Right cardiac atrium (tissue), 5 donors: ENCODE results near the gene NBEA. TPM values are rescaled to one million over a fixed set of nuclear protein-coding genes. Genes with fewer than 3 reads are reported as not detected.
A peak's percentile ranks its signal among the peaks of the same experiment; 100 is the strongest.
"Not testable (repeated sequence)": the region's sequence is repeated elsewhere in the genome, so short reads cannot be mapped to it uniquely, and the experiment has no call there.

Source experiments
- ATAC-seq, 2 donors: fragments of 200-7000 bp; cut with Tn5 transposase; one replicate each; pipeline versions ENCODE4 v1.8.0 to v1.9.1; 2020; ENCODE audit warnings: moderate library complexity in 2 of 2, mild to moderate bottlenecking in 1 of 2
- DNase-seq, 3 donors: peaks; one replicate each; pipeline ENCODE4 v3.0.0-alpha.2; 2020
- H3K27ac ChIP-seq: one replicate; pipeline ENCODE4 v1.5.1; 2013; ENCODE audit warnings: mild to moderate bottlenecking, low read length, control low read depth, moderate library complexity
- H3K27me3 ChIP-seq: one replicate; pipeline ENCODE4 v1.6.1; 2013; ENCODE audit not compliant: control insufficient read depth, insufficient read depth
- H3K4me1 ChIP-seq: one replicate; pipeline ENCODE4 v1.6.1; 2013; ENCODE audit warnings: low read length; ENCODE audit not compliant: control insufficient read depth, insufficient read depth
- H3K4me3 ChIP-seq: one replicate; pipeline ENCODE4 v1.5.1; 2013; ENCODE audit warnings: low read length, control low read depth
- H3K9me3 ChIP-seq: one replicate; pipeline ENCODE4 v1.6.1; 2013; ENCODE audit warnings: low read length; ENCODE audit not compliant: control insufficient read depth
- WGBS: extraction: QIAGEN DNeasy Blood & Tissue Kit; methylation state at CpG from one replicate; pipeline ENCODE4 v1.1.7; 2013; 5-methylcytosine and 5-hydroxymethylcytosine counted together
- intact Hi-C, 4 donors: fragments of 100-400 bp; cut with DNase I; formaldehyde crosslinking; loops; one replicate each; pipeline versions ENCODE4 v1.11.0 to v1.14.0; 2022 to 2023
- polyA plus RNA-seq: library from polyadenylated mRNA; stranded (reverse); fragments of 200-250 nt; gene quantifications from one replicate; pipeline ENCODE4 v1.2.3, GENCODE V29; 2013
- total RNA-seq, 4 donors: library from RNA; stranded (reverse); fragmentation: NEBNext Ultra II Directional; extraction: Animal tissue kit (Norgen Biotek cat#: 25700); gene quantifications; one replicate each; pipeline ENCODE4 v1.2.1, GENCODE V29; 2021
- donor health status: healthy with polysubstance abuse.
- donor health status: DM: no; HTN: yes; CAD: no.
- donor health status: DM: no; HTN: no; CAD: no.
- donor health status: DM: no; HTN: yes; CAD: no; lungs with severe emphysema.
- donor health status: DM: yes; HTN: yes; CAD: no.

The NBEA gene
- total and polyA plus RNA-seq, 5 donors: 8.1 to 20.7 (median 20.0) TPM

- WGBS: 42% methylated on average over 2 of the region's 2 CpGs
These were observed 63.0 kb downstream of the NBEA start for GRCh38 chr13:35005051-35005450.

GRCh38 chr13:35014606-35015213, 72.6 kb downstream of the NBEA start:
- ATAC-seq (no peak), DNase-seq (peak in 1 of 3 donors; percentile 38)
- H3K9me3 ChIP-seq: no peaks in the 10 kb centered on the region
- intact Hi-C loops: no loop called here
- H3K4me1 ChIP-seq: peaks cover 1% of the 10 kb centered on the region
- H3K27ac ChIP-seq: no peak overlapping the region
- no peak overlapping the region for H3K4me3 ChIP-seq
- H3K27me3 ChIP-seq: no peaks in the 10 kb centered on the region
- WGBS: 84% methylated on average over 7 of the region's 7 CpGs

More at GRCh38 chr13:35005051-35005450, 63.0 kb downstream of the NBEA start:
- H3K27ac ChIP-seq: no peak overlapping the region
- H3K27me3 ChIP-seq: no peaks in the 10 kb centered on the region
- H3K4me1 ChIP-seq: peaks cover 1% of the 10 kb centered on the region
- ATAC-seq (no peak), DNase-seq (no peak)
- H3K9me3 ChIP-seq: no peaks in the 10 kb centered on the region
- H3K4me3 ChIP-seq: no peak overlapping the region
- intact Hi-C loops: no loop called here

- H3K27me3 ChIP-seq: no peaks in the 10 kb centered on the region
- DNase-seq (no peak), ATAC-seq (no peak)
- no peak overlapping the region for H3K4me3 ChIP-seq
- no peak overlapping the region for H3K27ac ChIP-seq
- no peaks in the 10 kb centered on the region for H3K9me3 ChIP-seq
- WGBS: 76% methylated on average over 5 of the region's 5 CpGs
- H3K4me1 ChIP-seq: peaks cover 1% of the 10 kb centered on the region
- intact Hi-C loops: no loop called here
These were observed 74.5 kb downstream of the NBEA start for GRCh38 chr13:35016362-35017112.

- 95% methylated on average over 2 of the region's 2 CpGs for WGBS
- H3K4me1 ChIP-seq: no peaks in the 10 kb centered on the region
- no peaks in the 10 kb centered on the region for H3K27me3 ChIP-seq
- no peak for ATAC-seq
- no peaks in the 10 kb centered on the region for H3K9me3 ChIP-seq
- no peak for DNase-seq
- no peak overlapping the region for H3K27ac ChIP-seq
- H3K4me3 ChIP-seq: no peak overlapping the region
- intact Hi-C loops: no loop called here
These were observed 83.2 kb downstream of the NBEA start for GRCh38 chr13:35025314-35025713.

GRCh38 chr13:35028338-35028867, 86.3 kb downstream of the NBEA start:
- no peaks in the 10 kb centered on the region for H3K9me3 ChIP-seq
- H3K27me3 ChIP-seq: no peaks in the 10 kb centered on the region
- no peaks in the 10 kb centered on the region for H3K4me1 ChIP-seq
- DNase-seq (no peak), ATAC-seq (no peak)
- no peak overlapping the region for H3K4me3 ChIP-seq
- intact Hi-C loops: no loop called here
- H3K27ac ChIP-seq: no peak overlapping the region
- WGBS: 96% methylated on average over 1 of the region's 1 CpG

- DNase-seq (no peak), ATAC-seq (no peak)
- intact Hi-C loops: no loop called here
These were observed 96.9 kb downstream of the NBEA start for GRCh38 chr13:35039012-35039411.

GRCh38 chr13:35046587-35046986, 104.5 kb downstream of the NBEA start:
- Histone ChIP-seq H3K4me1 (no peaks in the 10 kb centered on the region), H3K27ac (no peak overlapping the region), H3K9me3 (no peaks in the 10 kb centered on the region), H3K4me3 (no peak overlapping the region), H3K27me3 (no peaks in the 10 kb centered on the region)
- intact Hi-C loops: no loop called here
- WGBS: 97% methylated on average over 2 of the region's 2 CpGs
- DNase-seq (no peak), ATAC-seq (no peak)

More at GRCh38 chr13:35039012-35039411, 96.9 kb downstream of the NBEA start:
- Histone ChIP-seq H3K4me3 (no peak overlapping the region), H3K27ac (no peak overlapping the region), H3K4me1 (no peaks in the 10 kb centered on the region), H3K9me3 (no peaks in the 10 kb centered on the region), H3K27me3 (no peaks in the 10 kb centered on the region)
- 78% methylated on average over 3 of the region's 3 CpGs for WGBS

- intact Hi-C loops: no loop called here
- 92% methylated on average over 5 of the region's 5 CpGs for WGBS
- DNase-seq (no peak), ATAC-seq (no peak)
- H3K27ac ChIP-seq: no peak overlapping the region
- H3K27me3 ChIP-seq: no peaks in the 10 kb centered on the region
- H3K4me3 ChIP-seq: no peak overlapping the region
- H3K4me1 ChIP-seq: no peaks in the 10 kb centered on the region
- no peaks in the 10 kb centered on the region for H3K9me3 ChIP-seq
These were observed 113.6 kb downstream of the NBEA start for GRCh38 chr13:35055705-35056104.

GRCh38 chr13:35057858-35058257, 115.8 kb downstream of the NBEA start:
- intact Hi-C loops: no loop called here
- no peaks in the 10 kb centered on the region for H3K4me1 ChIP-seq
- 94% methylated on average over 6 of the region's 6 CpGs for WGBS
- no peak for DNase-seq
- H3K9me3 ChIP-seq: no peaks in the 10 kb centered on the region
- no peak for ATAC-seq
- H3K27ac ChIP-seq: no peak overlapping the region
- no peak overlapping the region for H3K4me3 ChIP-seq
- no peaks in the 10 kb centered on the region for H3K27me3 ChIP-seq

- intact Hi-C loops, H3K27me3 ChIP-seq, H3K4me3 ChIP-seq, ATAC-seq, H3K9me3 ChIP-seq, DNase-seq, H3K4me1 ChIP-seq, H3K27ac ChIP-seq: not testable (repeated sequence)
- 93% methylated on average over 3 of the region's 3 CpGs for WGBS
These were observed 116.5 kb downstream of the NBEA start for GRCh38 chr13:35058585-35058984.

GRCh38 chr13:35086667-35087066, 144.6 kb downstream of the NBEA start:
- Histone ChIP-seq H3K9me3 (no peaks in the 10 kb centered on the region), H3K27me3 (no peaks in the 10 kb centered on the region), H3K4me3 (no peak overlapping the region), H3K27ac (no peak overlapping the region), H3K4me1 (no peaks in the 10 kb centered on the region)
- WGBS: 89% methylated on average over 2 of the region's 2 CpGs
- intact Hi-C loops: no loop called here
- ATAC-seq (no peak), DNase-seq (no peak)
